Nephron progenitor cell (in vitro differentiated cells): Measurements from ENCODE around the gene TMOD3.

Source experiments
- DNase-seq: peaks from one replicate; pipeline ENCODE4 v3.0.0; 2021
- H3K27ac Mint-ChIP-seq: 2 replicates; pipeline ENCODE4 v1.8.0; 2021; ENCODE audit warnings: mild to moderate bottlenecking, moderate library complexity, mixed read lengths
- H3K27me3 Mint-ChIP-seq: 2 replicates; pipeline ENCODE4 v1.8.0; 2021; ENCODE audit warnings: mild to moderate bottlenecking, low read depth, mixed read lengths; ENCODE audit not compliant: poor library complexity
- H3K36me3 Mint-ChIP-seq: 2 replicates; pipeline ENCODE4 v1.8.0; 2021; ENCODE audit warnings: low read depth, mixed read lengths
- H3K4me1 Mint-ChIP-seq: 2 replicates; pipeline ENCODE4 v1.8.0; 2021; ENCODE audit warnings: mixed read lengths
- H3K4me3 Mint-ChIP-seq: 2 replicates; pipeline ENCODE4 v1.8.0; 2021; ENCODE audit warnings: mild to moderate bottlenecking, moderate library complexity, mixed read lengths
- H3K9me3 Mint-ChIP-seq: 2 replicates; pipeline ENCODE4 v1.8.0; 2021; ENCODE audit warnings: mild to moderate bottlenecking, moderate library complexity, mixed read lengths
- TF ChIP-seq, protein P1 (sequence below): fragments of 200-600 bp; sonication (generic); IDR thresholded peaks from 2 replicates; pipeline ENCODE4 v1.5.0; 2021; ENCODE audit warnings: antibody characterized with exemption

The TMOD3 gene

GRCh38 chr15:51837792-51838251 is 8.4 kb downstream of the TMOD3 start:
- H3K9me3 Mint-ChIP-seq: no peaks in the 10 kb centered on the region
- DNase-seq: no peak
- H3K27ac Mint-ChIP-seq: peak overlapping the region; percentile 21
- H3K27me3 Mint-ChIP-seq: peaks cover under 1% of the 10 kb centered on the region
- H3K36me3 Mint-ChIP-seq: peaks cover 4% of the 10 kb centered on the region
- TF ChIP-seq, protein P1, sequence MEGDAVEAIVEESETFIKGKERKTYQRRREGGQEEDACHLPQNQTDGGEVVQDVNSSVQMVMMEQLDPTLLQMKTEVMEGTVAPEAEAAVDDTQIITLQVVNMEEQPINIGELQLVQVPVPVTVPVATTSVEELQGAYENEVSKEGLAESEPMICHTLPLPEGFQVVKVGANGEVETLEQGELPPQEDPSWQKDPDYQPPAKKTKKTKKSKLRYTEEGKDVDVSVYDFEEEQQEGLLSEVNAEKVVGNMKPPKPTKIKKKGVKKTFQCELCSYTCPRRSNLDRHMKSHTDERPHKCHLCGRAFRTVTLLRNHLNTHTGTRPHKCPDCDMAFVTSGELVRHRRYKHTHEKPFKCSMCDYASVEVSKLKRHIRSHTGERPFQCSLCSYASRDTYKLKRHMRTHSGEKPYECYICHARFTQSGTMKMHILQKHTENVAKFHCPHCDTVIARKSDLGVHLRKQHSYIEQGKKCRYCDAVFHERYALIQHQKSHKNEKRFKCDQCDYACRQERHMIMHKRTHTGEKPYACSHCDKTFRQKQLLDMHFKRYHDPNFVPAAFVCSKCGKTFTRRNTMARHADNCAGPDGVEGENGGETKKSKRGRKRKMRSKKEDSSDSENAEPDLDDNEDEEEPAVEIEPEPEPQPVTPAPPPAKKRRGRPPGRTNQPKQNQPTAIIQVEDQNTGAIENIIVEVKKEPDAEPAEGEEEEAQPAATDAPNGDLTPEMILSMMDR: no peak
- peak overlapping the region; percentile 27 for H3K4me3 Mint-ChIP-seq
- H3K4me1 Mint-ChIP-seq: peaks cover 26% of the 10 kb centered on the region

- Mint-ChIP-seq H3K36me3 (peaks cover 3% of the 10 kb centered on the region), H3K9me3 (no peaks in the 10 kb centered on the region), H3K4me1 (peaks cover 31% of the 10 kb centered on the region), H3K4me3 (peak overlapping the region; percentile 27), H3K27me3 (peaks cover 4% of the 10 kb centered on the region), H3K27ac (no peak overlapping the region)
- TF ChIP-seq, protein P1: no peak
- DNase-seq: no peak
Observed at GRCh38 chr15:51838270-51838669, 8.8 kb downstream of the TMOD3 start.

GRCh38 chr15:51840692-51841091 is 11.2 kb downstream of the TMOD3 start:
- H3K4me3 Mint-ChIP-seq: no peak overlapping the region
- H3K27ac Mint-ChIP-seq: no peak overlapping the region

GRCh38 chr15:51841406-51842040 is 12.1 kb downstream of the TMOD3 start:
- no peak overlapping the region for H3K4me3 Mint-ChIP-seq
- no peaks in the 10 kb centered on the region for H3K9me3 Mint-ChIP-seq
- TF ChIP-seq, protein P1: no peak
- H3K27ac Mint-ChIP-seq: no peak overlapping the region
- no peak for DNase-seq
- H3K36me3 Mint-ChIP-seq: no peaks in the 10 kb centered on the region
- peaks cover 4% of the 10 kb centered on the region for H3K27me3 Mint-ChIP-seq
- peaks cover 42% of the 10 kb centered on the region for H3K4me1 Mint-ChIP-seq

More at GRCh38 chr15:51840692-51841091, 11.2 kb downstream of the TMOD3 start:
- H3K27me3 Mint-ChIP-seq: peaks cover 4% of the 10 kb centered on the region
- no peak for DNase-seq
- H3K36me3 Mint-ChIP-seq: no peaks in the 10 kb centered on the region
- peaks cover 42% of the 10 kb centered on the region for H3K4me1 Mint-ChIP-seq
- TF ChIP-seq, protein P1: no peak
- no peaks in the 10 kb centered on the region for H3K9me3 Mint-ChIP-seq

DNA sequence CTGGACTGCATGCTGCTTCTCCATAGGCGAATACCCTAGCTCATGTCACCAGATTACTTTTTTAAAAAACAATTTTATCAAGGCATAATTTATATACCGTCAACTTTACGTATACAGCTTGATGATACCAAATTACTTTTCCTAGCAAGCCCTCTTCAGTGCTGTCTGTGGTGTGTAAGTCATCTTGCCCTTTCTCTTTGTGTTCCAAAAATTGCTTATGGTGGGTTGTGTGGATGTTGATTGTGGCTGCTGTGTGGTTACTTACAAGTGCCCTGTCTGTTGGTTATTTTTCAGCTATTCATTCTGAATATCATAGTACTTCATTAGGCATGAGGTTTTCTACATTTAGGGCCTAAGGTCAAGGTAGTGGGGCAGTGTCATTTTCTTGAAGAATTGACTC is 12.8 kb downstream of the TMOD3 start:
- no peak for DNase-seq
- no peaks in the 10 kb centered on the region for H3K36me3 Mint-ChIP-seq
- TF ChIP-seq, protein P1: no peak
- H3K4me1 Mint-ChIP-seq: peaks cover 35% of the 10 kb centered on the region
- H3K9me3 Mint-ChIP-seq: no peaks in the 10 kb centered on the region
- H3K4me3 Mint-ChIP-seq: no peak overlapping the region
- peaks cover 4% of the 10 kb centered on the region for H3K27me3 Mint-ChIP-seq
- H3K27ac Mint-ChIP-seq: no peak overlapping the region
